Stimulated activated memory B cell treated with anti-CD40 and anti-IgM and Interleukin-4, amounts not matched to agents 10 μg/mL and 1 μg/mL and 100 μg/mL, for 72 hours (primary cell): ENCODE results near the gene EPB41L1.

ENCODE experiments used
- ATAC-seq: fragments of 150-1000 bp; cut with Tn5 transposase; 2 replicates; pipeline ENCODE4 v1.10.0; 2021
- H3K27ac Mint-ChIP-seq: one replicate; pipeline ENCODE4 v1.8.0; 2022; ENCODE audit warnings: mild to moderate bottlenecking, mixed read lengths
- H3K27me3 Mint-ChIP-seq: one replicate; pipeline ENCODE4 v1.8.0; 2022; ENCODE audit warnings: mixed read lengths
- H3K36me3 Mint-ChIP-seq: one replicate; pipeline ENCODE4 v1.8.0; 2022; ENCODE audit warnings: mixed read lengths
- H3K4me1 Mint-ChIP-seq: one replicate; pipeline ENCODE4 v1.8.0; 2022; ENCODE audit warnings: mixed read lengths
- H3K4me3 Mint-ChIP-seq: one replicate; pipeline ENCODE4 v1.8.0; 2022; ENCODE audit warnings: mild to moderate bottlenecking, moderate library complexity, mixed read lengths
- H3K9me3 Mint-ChIP-seq: one replicate; pipeline ENCODE4 v1.8.0; 2022; ENCODE audit warnings: mixed read lengths

Gene EPB41L1

GRCh38 chr20:36154700-36155628 lies at the start of gene EPB41L1:
Gene EPB41L1 (plus strand): TSS chr20:36154740. CDS start chr20:36173778, 19,038 bp downstream.
- peaks cover 16% of the 10 kb centered on the region for H3K4me1 Mint-ChIP-seq
- H3K27ac Mint-ChIP-seq: no peak within 1 kb of the TSS
- peaks cover 42% of the 10 kb centered on the region for H3K27me3 Mint-ChIP-seq
- peak within 1 kb of the TSS; percentile 56 for H3K4me3 Mint-ChIP-seq
- H3K9me3 Mint-ChIP-seq: no peaks in the 10 kb centered on the region
- peak; percentile 28 for ATAC-seq
- H3K36me3 Mint-ChIP-seq: no peaks in the 10 kb centered on the region

DNA sequence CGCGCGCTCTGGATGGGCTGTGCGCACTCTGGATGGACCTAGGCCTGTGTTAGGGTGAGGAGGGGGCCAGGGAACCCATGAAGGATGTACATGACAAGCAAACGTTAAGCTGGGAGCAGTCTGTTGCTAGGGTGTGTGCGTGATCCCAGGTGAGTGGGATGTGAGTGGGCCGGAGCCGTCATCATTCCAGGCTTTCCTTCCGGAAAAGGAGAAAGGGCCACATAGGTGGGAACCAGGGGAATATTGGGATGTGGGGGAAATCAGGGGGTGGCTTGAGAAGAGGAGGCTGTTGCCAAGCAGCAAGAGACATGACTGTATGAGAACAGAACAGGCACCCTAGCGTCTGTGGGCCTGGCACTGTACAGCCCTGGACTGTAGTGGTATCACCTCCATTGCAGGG lies 49.7 kb upstream of the EPB41L1 start:
- Mint-ChIP-seq H3K27me3 (no peaks in the 10 kb centered on the region), H3K36me3 (no peaks in the 10 kb centered on the region), H3K4me3 (no peak overlapping the region), H3K27ac (no peak overlapping the region), H3K4me1 (no peaks in the 10 kb centered on the region), H3K9me3 (no peaks in the 10 kb centered on the region)
- no peak for ATAC-seq

DNA sequence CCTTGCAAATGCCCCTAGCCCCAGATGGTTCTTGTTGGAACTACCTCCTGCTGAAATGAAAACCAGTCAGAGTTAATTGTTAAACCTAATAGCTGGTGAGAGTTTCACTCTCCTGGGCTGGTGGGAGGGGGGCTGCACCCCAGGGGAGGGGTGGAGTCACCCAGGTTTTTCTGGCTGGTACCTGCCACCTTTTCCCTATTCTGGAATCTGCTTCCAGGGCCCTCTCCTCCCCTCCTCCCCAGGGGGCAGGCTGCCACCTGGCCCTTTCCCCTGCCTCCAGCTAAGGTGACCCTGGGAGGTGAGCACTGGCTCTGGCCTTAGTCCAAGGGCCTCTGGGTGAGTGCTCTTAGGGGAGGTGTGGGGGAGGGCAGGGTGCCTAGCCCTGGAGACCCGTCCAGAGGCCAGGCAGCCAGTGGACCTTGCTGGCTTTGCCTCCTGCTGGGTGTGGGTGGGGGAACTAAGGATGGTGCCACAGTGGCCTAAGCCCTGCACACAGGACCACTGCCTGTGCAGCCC lies 48.8 kb upstream of the EPB41L1 start:
- no peaks in the 10 kb centered on the region for H3K27me3 Mint-ChIP-seq
- no peaks in the 10 kb centered on the region for H3K9me3 Mint-ChIP-seq
- H3K4me1 Mint-ChIP-seq: peaks cover 5% of the 10 kb centered on the region
- ATAC-seq: peak; percentile 27
- no peak overlapping the region for H3K4me3 Mint-ChIP-seq
- no peak overlapping the region for H3K27ac Mint-ChIP-seq
- no peaks in the 10 kb centered on the region for H3K36me3 Mint-ChIP-seq

- no peak for ATAC-seq
- Mint-ChIP-seq H3K4me1 (peaks cover 8% of the 10 kb centered on the region), H3K36me3 (no peaks in the 10 kb centered on the region), H3K9me3 (no peaks in the 10 kb centered on the region), H3K27ac (no peak overlapping the region), H3K27me3 (no peaks in the 10 kb centered on the region), H3K4me3 (no peak overlapping the region)
Observed at GRCh38 chr20:36106606-36107005, 47.9 kb upstream of the EPB41L1 start.

- Mint-ChIP-seq H3K4me3 (no peak overlapping the region), H3K27ac (no peak overlapping the region), H3K9me3 (no peaks in the 10 kb centered on the region), H3K4me1 (peaks cover 9% of the 10 kb centered on the region), H3K27me3 (no peaks in the 10 kb centered on the region), H3K36me3 (no peaks in the 10 kb centered on the region)
- ATAC-seq: no peak
Observed at GRCh38 chr20:36107881-36108280, 46.7 kb upstream of the EPB41L1 start.

DNA sequence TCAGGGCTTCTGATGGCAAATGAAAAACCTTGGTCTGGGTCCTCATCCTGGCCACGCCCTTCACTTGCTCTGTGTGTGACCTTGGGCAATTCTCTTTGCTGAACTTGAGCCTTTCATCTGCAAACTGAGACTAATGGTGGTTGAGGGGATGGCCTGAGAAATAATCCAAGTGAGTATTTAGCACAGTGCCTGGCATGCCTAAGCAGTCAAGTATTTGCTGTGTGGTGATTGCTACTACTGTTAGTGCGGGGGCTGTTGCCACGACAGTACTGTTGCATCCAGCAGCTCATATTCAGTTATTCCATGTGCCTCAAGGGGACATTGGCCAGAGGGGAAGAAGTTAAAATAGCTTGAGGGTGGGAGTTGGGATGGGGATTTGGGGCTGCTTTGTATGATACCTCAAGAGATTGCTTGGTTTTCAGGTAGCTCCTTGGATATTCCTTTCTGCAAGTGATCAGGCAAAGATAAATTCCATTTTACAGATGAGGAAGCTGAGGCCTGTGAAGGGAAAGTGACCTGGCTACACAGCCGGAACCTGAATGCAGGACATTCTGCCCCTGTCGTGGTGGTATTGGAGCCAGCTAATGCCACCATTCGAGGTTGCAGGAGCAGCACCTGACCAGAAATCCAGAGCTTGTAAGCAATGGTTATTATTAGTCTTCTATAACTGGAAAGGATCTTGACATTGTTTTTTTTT lies 45.1 kb upstream of the EPB41L1 start:
- ATAC-seq: no peak
- Mint-ChIP-seq H3K4me3 (no peak overlapping the region), H3K27ac (no peak overlapping the region), H3K4me1 (peaks cover 23% of the 10 kb centered on the region), H3K36me3 (no peaks in the 10 kb centered on the region), H3K9me3 (no peaks in the 10 kb centered on the region), H3K27me3 (no peaks in the 10 kb centered on the region)

GRCh38 chr20:36110994-36111393 lies 43.5 kb upstream of the EPB41L1 start:
- H3K9me3 Mint-ChIP-seq: no peaks in the 10 kb centered on the region
- no peaks in the 10 kb centered on the region for H3K36me3 Mint-ChIP-seq
- H3K27me3 Mint-ChIP-seq: no peaks in the 10 kb centered on the region
- H3K4me3 Mint-ChIP-seq: no peak overlapping the region
- H3K4me1 Mint-ChIP-seq: peaks cover 23% of the 10 kb centered on the region
- no peak for ATAC-seq
- no peak overlapping the region for H3K27ac Mint-ChIP-seq

- ATAC-seq: no peak
- Mint-ChIP-seq H3K4me1 (peaks cover 23% of the 10 kb centered on the region), H3K9me3 (no peaks in the 10 kb centered on the region), H3K4me3 (no peak overlapping the region), H3K27me3 (no peaks in the 10 kb centered on the region), H3K27ac (no peak overlapping the region), H3K36me3 (no peaks in the 10 kb centered on the region)
Observed at GRCh38 chr20:36112112-36112511, 42.4 kb upstream of the EPB41L1 start.

DNA sequence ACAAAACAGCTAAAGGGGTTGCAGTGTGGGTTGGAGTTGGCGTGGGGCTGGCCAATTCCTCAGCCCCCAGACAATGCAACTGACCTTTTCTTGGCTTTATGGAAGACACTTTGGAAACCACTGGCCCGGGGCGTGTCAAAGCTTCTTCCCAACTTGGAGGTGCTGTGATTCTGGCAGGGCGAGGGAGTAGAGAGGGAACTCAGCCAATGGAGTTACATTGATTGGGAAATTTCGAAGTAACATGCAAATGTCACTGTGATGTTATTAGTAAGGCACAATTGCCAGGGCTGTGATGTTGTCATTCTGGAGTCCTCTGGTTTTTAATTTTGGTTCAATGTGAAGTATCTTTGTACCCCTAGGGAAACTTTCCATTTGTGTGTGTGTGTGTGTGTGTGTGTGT lies 41.5 kb upstream of the EPB41L1 start:
- no peaks in the 10 kb centered on the region for H3K27me3 Mint-ChIP-seq
- no peak overlapping the region for H3K27ac Mint-ChIP-seq
- H3K36me3 Mint-ChIP-seq: no peaks in the 10 kb centered on the region
- ATAC-seq: no peak
- no peak overlapping the region for H3K4me3 Mint-ChIP-seq
- peaks cover 23% of the 10 kb centered on the region for H3K4me1 Mint-ChIP-seq
- H3K9me3 Mint-ChIP-seq: no peaks in the 10 kb centered on the region

DNA sequence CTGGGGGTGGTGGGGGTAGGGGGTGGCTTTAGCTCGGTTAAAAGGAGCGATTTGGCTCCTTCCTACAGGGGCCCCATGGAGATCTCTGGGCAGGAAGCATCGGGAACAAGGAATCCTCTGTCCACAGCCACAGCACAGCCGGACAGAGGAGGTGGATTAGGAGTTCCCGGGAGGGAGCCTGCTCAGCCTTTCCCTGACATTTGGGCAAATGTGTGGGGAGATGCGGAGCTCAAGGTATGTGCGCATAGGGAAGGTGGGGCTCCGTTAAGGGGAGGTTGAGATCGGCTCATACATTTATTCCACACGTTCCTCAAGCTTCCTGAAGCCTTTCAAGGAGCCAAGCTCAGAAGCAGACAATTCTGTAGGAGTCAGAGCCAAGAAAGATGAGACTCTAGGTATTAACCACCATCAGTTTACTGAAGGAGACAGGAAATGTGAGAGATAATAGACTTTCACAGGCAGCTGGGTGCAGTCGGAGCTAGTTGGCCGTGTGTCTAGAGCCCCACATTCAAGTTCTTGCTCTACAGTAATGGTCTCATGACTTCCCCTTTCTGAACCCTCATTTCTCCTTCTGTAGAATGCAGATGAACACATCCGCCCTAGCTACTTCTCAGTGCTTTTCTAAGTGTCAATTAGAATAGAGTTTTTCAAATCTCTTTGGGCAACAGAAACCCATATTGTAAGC lies 40.8 kb upstream of the EPB41L1 start:
- H3K27me3 Mint-ChIP-seq: peaks cover 1% of the 10 kb centered on the region
- peak; percentile 94 for ATAC-seq

DNA sequence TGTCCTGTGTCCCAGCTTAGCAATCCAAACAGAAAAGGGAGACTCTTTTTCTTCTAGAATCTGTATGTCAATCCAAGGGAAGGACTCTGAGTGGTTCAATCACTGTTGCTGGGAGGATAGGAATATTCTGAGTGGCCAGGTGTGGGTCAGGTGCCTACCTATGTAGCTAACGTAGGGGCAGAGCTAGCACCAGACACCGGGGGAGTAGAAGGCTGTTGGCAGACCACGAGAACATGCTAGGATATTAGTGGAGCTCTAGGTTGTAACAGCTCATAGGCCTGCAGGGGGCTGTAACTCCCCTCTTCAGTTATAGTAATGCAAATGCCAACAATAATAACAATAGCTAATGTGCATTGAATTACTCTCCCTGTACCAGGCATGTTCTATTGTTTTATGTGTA lies 39.8 kb upstream of the EPB41L1 start:
- no peaks in the 10 kb centered on the region for H3K36me3 Mint-ChIP-seq
- H3K4me1 Mint-ChIP-seq: peaks cover 23% of the 10 kb centered on the region
- no peak overlapping the region for H3K27ac Mint-ChIP-seq
- no peak overlapping the region for H3K4me3 Mint-ChIP-seq
- no peak for ATAC-seq
- no peaks in the 10 kb centered on the region for H3K9me3 Mint-ChIP-seq
- H3K27me3 Mint-ChIP-seq: peaks cover 11% of the 10 kb centered on the region

More for the DNA sequence above, 40.8 kb upstream of the EPB41L1 start:
- no peaks in the 10 kb centered on the region for H3K36me3 Mint-ChIP-seq
- no peak overlapping the region for H3K27ac Mint-ChIP-seq
- no peak overlapping the region for H3K4me3 Mint-ChIP-seq
- H3K9me3 Mint-ChIP-seq: no peaks in the 10 kb centered on the region
- H3K4me1 Mint-ChIP-seq: peaks cover 23% of the 10 kb centered on the region

GRCh38 chr20:36115925-36116324 lies 38.6 kb upstream of the EPB41L1 start:
- Mint-ChIP-seq H3K4me3 (no peak overlapping the region), H3K4me1 (peaks cover 16% of the 10 kb centered on the region), H3K27me3 (peaks cover 23% of the 10 kb centered on the region), H3K36me3 (no peaks in the 10 kb centered on the region), H3K9me3 (no peaks in the 10 kb centered on the region), H3K27ac (no peak overlapping the region)
- no peak for ATAC-seq

- H3K27me3 Mint-ChIP-seq: peaks cover 23% of the 10 kb centered on the region
- H3K4me3 Mint-ChIP-seq: no peak overlapping the region
- ATAC-seq: no peak
- H3K9me3 Mint-ChIP-seq: no peaks in the 10 kb centered on the region
- no peak overlapping the region for H3K27ac Mint-ChIP-seq
- H3K36me3 Mint-ChIP-seq: no peaks in the 10 kb centered on the region
- H3K4me1 Mint-ChIP-seq: peaks cover 15% of the 10 kb centered on the region
Observed at GRCh38 chr20:36116807-36117441, 37.6 kb upstream of the EPB41L1 start.

DNA sequence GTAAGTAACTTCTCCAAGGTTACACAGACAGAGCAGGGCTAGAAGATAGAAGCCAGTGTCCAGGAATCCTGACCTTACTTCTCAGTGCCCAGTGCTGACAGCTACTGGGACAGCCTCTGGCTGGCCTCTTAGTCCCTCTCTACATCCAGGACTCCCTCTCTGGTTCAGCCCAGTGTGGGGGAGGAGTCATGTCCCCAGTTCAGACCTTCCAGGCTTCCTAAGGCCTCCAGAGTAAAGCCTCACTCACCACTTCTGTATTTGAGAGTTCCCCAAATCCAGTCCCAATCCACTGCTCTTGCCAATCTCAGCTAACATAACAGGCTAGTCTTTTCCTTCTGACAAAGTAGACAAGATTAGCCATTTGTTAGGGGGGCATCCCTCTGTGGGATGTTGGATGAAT lies 36.9 kb upstream of the EPB41L1 start:
- peaks cover 15% of the 10 kb centered on the region for H3K4me1 Mint-ChIP-seq
- ATAC-seq: no peak
- H3K9me3 Mint-ChIP-seq: no peaks in the 10 kb centered on the region
- H3K36me3 Mint-ChIP-seq: no peaks in the 10 kb centered on the region
- H3K4me3 Mint-ChIP-seq: no peak overlapping the region
- peaks cover 23% of the 10 kb centered on the region for H3K27me3 Mint-ChIP-seq
- H3K27ac Mint-ChIP-seq: no peak overlapping the region

DNA sequence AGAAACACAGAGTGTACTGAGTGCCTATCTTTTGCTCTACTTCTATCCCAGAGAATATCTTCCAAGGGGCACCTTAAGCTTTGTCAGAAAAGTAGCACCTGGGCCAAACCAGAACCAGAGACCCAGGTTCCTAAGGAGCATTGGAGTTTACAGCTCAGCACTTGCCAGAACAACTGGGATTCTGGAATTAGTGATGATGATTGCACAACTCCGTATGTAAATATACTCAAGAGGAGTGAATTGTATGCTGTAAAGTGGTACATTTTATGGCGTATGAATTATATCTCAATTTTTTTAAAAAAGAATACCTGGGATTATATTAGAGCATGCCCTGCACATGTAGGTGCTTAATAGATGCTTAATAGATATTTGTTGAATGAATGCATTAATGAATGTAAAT lies 36.2 kb upstream of the EPB41L1 start:
- Mint-ChIP-seq H3K27me3 (peaks cover 23% of the 10 kb centered on the region), H3K4me3 (no peak overlapping the region), H3K36me3 (no peaks in the 10 kb centered on the region), H3K9me3 (no peaks in the 10 kb centered on the region), H3K27ac (no peak overlapping the region), H3K4me1 (peaks cover 9% of the 10 kb centered on the region)
- no peak for ATAC-seq
